NOMO-1 treated with DMSO at 0.1 percent for 48 hours (cell line): ENCODE results near the gene LBH.

Source experiments
- DNase-seq: peaks from one replicate; lab custom pipeline; 2025; ENCODE audit not compliant: unreplicated experiment; lab: John Stamatoyannopoulos, UW

LBH gene

DNA sequence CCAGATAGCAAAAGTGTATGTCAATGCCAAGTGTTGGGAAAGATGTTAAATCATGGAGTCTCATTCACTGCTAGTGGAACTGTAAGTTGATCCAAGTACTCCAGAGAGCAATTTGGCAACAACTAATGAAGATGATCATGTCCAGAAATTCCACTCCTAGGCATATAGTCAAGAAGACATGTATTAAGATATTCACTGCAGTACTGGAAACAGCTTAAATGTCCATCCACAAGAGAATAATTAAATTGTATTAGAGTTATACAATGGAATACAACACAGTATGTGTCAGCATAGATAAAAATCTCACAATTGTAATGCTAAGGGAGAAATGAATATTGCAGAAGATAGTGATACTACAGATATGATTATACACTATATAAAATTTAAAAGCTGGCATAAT, 15.2 kb upstream of the LBH start:
- DNase-seq = no peak

- peak; percentile 9 for DNase-seq
These were observed 13.5 kb upstream of the LBH start for GRCh38 chr2:30217644-30218337.

- DNase-seq = no peak
These were observed 13.0 kb upstream of the LBH start for GRCh38 chr2:30218338-30218713.

DNA sequence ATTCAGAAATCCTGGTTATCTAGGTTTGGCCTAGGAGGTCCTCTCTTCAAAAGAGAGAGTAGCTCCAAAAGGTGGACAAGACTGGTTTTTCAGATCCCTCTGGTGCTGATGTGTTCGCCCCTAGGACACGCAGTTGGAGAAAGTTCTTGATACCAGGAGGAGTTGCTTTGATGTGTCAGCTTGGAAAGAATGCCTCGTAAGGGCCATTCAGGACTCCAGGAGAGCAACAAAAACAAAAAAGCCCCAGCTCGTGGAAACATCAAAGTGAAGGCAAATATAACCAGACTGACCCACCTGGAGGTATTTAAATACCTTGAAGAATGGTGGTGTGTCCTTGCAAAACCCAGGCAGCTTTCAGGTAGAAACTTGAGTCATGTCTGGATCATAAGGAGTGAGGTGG, 12.5 kb upstream of the LBH start:
- no peak for DNase-seq

DNA sequence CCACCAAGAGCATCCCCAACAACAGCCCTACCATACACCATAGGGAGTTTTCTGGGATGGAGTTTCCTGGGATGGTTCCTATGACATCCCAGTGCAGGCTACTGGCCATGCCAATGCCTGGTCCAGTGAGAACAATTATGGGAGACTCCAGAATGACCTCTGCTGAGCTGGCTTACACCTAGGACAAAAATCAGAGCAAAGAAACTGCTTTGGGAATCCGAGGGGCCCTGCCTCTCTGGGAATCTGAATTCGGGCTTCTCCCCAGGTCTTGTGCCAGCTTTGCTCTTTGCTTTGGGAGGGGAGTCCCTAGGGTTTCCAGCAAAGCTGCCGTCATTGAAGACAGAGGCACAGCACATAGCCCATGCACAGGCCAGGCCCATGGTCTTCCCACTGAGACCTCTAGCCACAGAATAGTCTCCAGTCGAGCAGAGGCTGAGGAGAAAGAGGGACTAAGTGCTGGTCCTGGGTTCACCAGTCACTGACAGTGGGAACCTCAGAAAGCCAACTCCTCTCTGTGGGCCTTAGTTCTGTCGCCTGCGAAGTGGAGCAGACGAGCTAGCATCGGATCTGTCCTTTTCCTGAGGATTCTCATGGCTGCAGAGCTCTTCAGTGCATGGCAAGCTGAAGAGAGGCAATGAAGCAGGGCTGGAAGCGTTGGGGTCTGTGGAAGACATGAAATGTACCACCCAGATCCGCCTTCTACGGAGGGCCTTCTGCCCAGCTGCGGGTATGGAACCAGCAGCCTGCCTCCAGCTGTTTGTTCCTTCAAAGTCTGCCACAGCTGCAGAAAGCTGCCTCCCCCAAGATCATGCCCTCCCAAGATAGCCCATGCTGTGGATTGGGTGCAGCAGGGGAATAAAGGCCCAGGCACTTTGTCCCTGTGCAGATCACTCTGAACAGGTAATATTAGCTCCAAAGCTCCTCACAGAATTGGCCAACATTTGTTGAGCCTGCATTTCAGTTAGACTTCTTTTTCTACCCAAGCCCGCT, 11.2 kb upstream of the LBH start:
- no peak for DNase-seq

GRCh38 chr2:30221531-30221930, 9.8 kb upstream of the LBH start:
- DNase-seq = no peak

DNA sequence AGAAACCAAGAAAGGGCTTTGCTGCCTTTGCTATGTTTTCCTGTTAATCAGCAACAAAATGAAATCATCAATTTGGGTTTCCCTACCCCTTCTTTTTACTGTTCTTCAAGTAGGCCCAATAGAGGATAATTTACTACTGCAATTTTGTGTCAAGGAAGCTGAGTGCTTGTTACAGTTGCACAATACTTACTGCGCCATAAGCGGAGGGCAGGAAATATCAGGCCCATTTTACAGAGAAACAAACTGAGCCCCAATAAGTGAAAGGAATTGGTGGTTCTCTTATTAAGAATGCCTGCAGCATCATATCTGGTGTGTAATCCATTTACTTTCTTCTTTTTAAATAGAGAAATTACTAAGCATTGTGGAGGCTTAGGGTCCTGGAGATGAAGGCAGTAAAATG, 9.3 kb upstream of the LBH start:
- DNase-seq = peak; percentile 6

DNA sequence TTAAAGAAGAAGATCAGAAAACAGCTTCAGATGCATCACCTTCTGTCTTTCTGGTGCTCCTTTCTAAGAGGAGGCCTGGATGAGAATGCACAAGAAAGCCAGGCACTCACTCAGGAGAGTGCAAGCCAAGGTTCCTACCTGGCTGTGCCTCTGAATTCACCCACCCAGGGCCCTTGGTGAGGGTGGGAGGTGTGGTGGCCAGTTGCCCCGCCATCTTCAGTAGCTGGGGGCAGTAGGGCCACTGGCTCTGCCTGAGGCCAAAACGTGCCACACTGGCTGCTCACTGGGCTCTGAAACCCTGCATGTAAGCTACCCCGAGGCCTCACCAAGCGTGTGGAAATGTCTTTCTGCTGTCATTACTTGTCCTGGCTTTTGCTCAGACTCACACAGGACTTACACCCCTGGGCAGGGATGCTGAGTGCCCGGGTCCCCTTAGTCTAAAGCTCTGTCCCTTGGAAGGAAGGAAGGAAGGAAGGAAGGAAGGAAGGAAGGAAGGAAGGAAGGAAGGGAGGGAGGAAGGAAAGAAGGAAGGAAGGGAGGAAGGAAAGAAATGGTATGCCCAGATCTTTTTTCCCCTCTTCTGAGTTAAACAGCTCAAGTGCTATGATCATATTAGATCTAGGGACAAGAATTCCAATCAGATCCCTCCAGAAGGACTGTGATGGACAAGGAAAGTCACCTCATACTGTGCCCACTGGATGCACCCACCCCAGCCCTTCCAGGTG, 8.5 kb upstream of the LBH start:
- DNase-seq = no peak

DNA sequence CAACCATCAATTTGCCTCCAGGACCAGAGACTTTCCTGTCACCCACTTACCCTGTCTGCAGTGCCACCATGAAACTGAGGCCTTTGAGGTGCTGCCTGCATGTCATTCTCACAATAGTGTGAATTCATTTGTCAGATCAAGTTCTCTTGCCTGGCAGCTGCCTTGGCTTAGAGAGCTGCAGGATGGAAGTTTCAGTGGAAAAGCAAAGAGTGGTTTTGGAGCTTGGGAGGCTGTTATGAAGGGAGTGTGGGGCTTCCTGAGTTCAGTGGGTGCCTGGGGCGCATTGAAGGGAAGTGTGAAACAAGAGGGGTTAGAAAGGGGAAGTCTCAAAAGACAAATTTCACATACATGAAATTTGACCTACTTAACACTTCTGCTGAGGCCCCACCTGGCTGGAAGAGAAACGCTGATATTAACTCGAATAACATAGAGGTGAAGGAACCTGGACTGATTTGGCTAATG, 7.9 kb upstream of the LBH start:
- peak; percentile 73 for DNase-seq

DNA sequence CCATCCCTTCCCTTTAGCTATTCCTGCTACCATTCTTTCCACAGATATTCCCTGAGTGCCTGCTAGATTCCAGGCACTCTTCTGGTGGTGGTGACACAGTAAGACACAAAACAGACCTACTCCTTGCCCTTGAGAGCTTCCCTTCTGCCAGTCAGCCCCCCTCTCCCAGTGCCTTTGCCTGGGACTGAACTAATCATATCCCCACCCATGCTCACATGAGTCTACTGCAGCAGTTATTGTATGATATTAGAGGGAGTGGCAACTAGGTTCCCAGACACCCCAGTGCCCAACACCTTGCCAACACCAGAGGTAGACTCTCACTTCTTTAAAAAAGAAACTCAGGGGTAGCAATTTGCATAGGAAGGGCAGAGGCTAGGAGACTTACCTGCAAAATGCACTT, 7.2 kb upstream of the LBH start:
- DNase-seq = no peak

GRCh38 chr2:30225131-30225762, 6.1 kb upstream of the LBH start:
- DNase-seq = peak; percentile 55

DNA sequence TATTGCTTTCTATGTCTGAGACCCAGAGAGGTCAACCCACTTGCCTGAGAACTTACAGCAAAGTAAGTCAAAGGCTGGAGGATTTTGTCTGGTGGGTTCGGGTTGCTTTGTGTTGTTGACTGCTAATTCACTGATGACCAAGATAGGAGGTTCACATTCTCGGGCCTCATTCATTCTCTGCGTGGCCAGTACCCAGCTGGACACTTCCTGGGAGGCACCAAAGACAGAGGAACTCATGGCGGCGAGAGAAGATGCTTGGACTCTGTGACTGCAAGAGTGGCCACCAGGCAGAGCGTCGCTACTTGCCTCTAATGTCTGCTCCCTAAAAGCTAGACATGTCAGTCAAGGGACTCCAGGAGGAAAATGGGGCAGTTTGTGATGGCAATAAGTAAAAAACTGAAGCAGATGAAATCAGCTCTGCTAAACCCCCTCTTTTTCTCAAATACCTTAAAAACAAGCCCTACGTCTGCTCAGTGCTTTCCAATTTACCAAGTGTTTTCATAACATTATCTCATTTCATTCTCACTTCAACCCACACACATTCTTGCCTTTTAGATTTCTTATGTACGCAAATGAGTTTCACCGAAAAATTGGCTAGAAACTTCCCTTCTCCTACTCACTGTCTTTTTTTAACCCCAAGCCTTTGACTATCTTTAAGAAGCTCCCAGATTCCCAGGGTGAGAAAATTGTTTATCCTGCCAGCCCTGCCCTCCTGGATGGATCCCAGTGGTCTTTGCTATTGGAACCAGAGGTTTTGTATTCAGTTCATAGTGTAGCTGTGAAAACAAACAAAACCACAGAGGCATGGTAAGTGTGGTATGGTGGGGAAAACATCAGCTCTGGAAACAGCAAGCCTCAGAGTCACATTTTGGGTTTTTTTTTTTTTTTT, 4.9 kb upstream of the LBH start:
- no peak for DNase-seq

- DNase-seq = no peak
These were observed 1.7 kb upstream of the LBH start for GRCh38 chr2:30229596-30229995.

DNA sequence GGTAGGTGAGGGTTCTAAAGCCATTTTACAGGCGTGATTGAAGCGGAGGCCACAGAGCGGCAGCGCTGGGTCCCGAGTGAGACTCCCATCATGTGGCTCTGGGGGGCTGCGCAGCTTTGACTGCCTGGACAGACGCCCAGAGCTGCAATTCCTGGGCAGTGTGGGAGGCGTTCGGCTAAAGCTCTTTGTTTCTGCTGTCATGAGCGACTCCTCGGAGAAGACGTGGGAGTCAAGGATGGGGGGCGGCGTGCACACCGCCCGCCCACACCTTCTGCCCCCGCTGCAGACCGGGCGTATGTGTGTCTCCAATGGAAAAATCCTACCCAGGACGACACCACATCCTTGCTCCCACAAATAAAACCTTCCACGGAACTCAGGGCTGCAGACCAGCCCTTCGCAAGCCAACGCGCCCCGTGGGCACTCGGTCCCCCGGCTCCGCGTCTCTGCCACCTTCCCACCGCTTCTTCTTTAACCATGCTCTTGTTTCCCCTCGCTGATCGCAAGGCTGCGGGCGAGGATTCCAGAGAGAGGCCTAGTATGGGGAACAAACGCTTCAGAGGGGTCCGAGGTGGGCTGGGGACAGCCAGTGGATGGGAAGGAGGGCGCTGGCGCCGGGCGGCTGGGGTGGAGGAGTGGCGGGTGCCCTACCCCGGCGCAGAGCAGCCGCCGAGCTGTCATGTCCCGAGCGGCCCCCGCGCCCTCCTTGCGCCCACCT, 680 bp upstream of the LBH start:
- DNase-seq = peak; percentile 8

DNA sequence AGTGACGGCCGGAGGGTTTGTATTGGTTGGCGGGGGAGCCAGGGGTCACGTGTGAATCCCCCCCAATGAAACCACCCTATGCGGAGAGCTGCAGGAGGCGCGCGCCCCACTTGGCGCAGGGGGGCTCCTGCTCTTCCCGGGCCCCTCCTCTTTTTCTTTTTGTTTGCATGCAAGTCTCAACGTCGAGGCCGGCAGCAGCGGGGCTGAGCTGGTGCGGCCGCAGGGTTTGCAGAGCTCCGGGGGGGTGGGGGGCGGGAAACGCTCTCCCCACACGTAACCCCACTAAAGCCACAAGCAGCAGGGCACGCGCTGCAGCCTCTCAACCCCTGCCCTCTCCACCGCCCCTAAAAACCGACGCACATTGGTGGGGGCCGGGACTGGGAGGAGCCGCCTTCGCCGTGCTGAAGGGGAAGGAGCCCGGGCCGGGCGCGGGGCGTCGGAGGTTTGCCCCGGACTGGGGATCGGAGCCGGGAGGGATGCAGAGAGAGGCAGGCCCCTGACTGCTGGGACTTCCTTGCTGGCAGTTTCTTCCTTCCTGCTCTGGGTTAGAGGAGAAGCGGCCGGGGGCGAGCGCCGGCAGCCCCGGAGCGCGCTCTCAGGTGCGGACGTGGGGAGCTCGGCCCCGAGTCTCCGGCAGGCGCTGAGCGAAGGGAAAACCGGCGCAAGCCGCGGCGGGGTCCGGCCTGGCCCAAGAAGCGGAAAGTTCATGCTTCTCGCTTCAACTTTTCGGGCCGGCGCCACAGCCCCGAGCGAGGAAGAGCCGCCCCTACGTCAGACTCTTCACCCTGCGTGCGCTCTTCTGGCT, 864 bp downstream of the LBH start:
- peak; percentile 48 for DNase-seq

GRCh38 chr2:30232801-30233130, 1.4 kb downstream of the LBH start:
- DNase-seq = no peak

GRCh38 chr2:30233271-30234009, 2.1 kb downstream of the LBH start:
- no peak for DNase-seq
